Measurements from ENCODE around the gene CIROP.
A peak's percentile ranks its signal among the peaks of the same experiment; 100 is the strongest.

CIROP gene, protein sequence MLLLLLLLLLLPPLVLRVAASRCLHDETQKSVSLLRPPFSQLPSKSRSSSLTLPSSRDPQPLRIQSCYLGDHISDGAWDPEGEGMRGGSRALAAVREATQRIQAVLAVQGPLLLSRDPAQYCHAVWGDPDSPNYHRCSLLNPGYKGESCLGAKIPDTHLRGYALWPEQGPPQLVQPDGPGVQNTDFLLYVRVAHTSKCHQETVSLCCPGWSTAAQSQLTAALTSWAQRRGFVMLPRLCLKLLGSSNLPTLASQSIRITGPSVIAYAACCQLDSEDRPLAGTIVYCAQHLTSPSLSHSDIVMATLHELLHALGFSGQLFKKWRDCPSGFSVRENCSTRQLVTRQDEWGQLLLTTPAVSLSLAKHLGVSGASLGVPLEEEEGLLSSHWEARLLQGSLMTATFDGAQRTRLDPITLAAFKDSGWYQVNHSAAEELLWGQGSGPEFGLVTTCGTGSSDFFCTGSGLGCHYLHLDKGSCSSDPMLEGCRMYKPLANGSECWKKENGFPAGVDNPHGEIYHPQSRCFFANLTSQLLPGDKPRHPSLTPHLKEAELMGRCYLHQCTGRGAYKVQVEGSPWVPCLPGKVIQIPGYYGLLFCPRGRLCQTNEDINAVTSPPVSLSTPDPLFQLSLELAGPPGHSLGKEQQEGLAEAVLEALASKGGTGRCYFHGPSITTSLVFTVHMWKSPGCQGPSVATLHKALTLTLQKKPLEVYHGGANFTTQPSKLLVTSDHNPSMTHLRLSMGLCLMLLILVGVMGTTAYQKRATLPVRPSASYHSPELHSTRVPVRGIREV

DNA sequence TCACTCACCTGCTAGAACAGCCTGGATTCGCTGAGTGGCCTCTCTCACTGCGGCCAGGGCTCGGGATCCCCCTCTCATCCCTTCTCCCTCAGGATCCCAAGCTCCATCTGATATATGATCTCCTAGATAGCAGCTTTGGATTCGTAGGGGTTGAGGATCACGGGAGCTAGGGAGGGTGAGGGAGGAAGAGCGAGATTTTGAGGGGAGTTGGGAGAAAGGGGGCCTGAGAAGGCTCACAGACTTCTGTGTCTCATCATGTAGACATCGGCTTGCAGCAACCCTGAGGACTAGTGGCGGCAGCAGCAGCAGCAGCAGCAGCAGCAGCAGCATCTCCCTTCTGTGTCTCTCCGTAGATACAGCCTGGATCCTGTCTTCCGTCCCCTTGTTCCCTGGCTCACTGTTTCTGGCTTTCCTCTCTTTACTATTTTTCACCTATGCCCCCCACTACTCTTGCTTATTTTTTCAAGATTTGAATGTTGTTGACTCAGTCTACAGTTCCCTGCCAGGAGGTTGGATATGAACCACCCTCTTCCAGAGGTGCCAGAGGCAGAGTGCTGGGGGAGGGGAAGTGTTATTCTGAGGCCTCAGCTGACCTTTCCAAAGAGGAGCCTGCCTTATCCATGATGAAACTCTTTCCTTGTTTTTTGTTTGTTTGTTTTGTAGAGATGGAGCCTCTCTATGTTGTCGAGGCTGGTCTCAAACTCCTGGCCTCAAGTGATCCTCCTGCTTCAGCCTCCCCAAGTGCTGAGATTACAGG, at the start of gene CIROP:
TSS of gene CIROP (minus strand) at position 399 of the 757 bp plus-strand sequence. CDS start at position 330, 69 bp downstream.
- DNase-seq = no peak

DNA sequence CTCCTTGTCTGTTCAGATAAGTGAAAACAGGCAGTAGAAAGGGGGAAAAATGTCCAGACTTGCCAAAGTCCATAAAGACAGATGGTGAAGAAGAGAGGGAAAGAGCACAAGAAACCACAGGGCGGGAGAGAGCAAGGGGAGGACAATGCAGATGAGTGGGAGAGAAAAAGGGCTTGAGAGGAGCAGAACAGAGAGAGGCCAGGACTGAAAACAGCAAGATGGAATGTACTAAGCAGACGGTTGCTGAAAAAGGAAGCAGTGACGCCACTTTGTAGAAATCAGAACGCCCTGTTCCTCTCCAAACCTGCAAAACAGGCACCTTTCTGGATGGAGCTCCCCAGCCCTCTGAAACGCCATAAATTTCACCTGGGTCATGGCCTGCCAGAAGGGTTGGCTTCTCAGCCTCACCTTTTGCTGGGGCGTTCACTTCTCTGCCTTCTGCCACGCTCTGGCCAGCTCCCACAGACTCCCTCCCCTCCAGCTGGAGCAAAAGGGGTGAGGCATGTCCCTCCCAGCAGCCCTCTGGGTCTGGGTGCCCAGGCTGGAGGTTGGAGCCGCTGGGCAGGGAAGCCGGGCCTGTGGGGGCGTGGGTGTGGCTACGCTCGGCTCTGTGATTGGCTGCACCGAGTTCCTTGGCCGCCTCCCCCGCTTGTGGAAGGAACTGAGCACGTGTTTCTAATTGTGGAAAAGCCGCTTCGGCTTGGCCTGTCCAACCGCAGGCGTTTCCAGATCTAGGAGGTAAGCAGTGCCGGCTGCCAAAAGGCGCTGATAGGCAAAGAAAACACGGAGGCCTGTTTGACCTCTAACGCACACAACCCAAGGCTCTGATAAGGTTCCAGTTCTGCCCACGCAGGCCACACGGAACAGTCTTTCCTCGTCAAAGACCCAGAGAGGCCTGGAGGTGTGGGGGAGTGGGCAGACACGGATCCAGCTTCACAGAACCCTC, 49.3 kb upstream of the CIROP start:
- DNase-seq = peak; percentile 57 to 71 (median 59)

DNA sequence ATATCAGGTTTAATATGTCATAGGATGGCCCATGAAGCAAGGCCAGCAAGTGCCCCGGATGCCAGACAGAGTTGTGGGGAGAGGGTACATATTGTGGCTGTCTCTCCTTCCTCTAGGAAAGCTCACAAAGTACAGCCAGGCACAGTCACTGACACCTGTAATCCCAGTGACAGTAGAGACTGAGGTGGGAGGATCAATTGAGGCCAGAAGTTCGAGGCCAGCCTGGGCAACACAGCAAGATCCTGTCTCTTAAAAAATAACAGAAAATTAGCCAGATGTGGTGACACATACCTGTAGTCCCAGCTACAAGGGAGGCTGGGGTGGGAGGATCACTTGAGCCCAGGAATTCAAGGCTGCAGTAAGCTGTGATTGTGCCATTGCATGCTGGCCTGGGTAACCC, 46.6 kb upstream of the CIROP start:
- DNase-seq = no peak

DNA sequence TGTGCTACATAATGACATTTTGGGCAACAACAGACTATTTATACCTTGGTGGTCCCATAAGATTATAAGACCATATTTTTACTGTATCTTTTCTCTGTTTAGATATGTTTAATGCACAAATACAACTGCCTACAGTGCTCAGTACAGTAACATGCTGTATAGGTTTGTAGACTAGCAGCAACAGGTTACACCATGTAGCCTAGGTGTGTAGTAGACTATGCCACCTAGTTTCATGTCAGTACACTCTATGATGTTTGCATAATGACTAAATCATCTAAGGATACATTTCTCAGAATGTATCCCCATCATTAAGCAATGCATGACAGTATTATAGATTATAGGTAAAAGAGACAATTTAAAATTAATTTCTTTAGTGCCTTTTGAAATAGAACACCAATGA, 45.0 kb upstream of the CIROP start:
- no peak for DNase-seq

DNA sequence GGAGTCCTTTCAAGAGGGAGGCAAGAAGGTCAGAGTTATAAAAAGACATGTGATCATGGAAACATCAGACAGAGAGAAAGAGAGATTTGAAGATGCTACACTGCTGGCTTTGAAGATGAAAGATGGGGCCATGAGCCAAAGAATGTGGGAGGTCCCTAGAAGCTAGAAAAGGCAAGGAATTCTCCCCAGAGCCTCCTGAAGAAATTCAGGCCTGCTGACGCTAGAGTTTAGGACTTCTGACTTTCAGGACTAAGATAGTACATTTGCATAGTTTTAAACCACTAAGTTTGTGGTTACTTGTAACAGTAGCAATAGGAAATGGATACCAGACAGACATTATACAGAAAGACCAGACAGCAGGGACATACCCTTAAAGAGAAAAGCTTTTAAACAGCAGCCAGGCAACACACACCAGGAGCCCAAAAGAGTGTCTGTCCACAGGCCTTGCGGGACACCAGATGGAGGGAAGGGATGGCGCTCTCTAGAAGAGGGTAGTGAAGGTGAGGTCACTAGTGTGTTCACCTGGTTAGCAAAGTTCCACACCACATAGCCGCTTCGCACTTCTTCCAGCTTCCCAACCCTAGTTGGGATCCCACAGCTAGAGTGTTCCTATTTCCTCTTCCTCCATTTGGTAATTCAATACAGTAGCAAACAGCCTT, 43.9 kb upstream of the CIROP start:
- no peak for DNase-seq

DNA sequence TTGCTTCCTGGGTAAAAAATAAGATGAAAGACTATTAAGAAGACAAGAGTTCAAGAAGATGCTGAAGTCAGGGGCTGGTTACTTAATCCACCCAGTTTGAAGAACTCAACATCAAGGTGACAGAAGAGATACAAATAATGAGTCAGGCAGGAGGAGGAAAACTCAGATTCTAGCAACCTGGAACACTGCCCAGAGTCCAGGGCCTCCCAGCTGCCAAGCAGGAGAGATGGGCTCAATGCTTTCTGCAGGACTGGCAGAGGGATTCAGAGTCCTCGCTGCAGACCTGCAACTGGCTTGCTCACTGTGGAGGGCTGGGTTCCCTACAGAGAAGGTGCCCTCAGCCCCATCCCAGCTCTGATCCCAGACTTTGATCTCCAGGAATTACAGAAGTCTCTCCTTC, 42.9 kb upstream of the CIROP start:
- DNase-seq = no peak

DNA sequence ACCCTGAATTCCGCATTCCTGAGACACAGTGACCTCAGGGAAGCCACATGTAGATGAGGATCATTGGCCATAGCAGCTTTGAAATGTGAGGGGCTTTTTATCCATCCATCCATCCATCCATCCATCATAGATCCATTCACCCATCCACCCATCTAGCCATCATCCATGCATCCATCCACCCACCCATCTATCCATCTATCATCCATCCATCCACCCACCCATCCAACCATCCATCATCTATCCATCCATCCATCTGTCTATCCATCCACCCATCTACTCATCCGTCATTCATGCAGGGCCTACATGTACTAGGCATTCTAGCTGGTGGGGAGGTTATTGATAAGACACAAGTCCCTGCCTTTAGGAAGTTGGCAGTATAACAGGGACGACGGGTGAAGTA, 42.2 kb upstream of the CIROP start:
- no peak for DNase-seq

DNA sequence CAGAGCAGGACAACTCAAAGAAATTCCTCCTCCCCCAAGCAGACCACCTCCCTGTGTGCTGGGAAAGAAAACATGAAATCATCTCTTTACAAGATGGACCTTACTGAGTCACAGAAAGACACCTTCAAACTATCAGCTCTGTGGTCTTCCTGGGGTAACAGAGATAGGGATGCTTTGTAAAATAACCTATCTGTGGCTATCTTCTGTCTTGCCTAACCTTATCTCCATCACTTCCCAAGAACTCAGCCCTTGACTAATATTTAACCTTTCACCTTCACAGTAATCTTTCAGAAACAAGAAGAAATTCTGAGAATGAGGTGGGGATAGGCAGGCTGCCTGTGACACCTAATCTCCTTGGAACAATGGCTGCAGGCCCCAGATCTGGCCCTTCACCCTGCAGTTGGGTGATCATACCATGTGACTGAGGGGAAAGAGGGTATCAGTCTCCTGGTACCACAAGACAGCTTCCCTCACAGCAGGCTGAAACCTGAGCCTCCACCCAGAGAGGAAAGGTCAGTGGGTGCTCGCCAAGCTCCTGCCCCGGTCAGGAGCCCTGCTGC, 41.6 kb upstream of the CIROP start:
- no peak for DNase-seq

DNA sequence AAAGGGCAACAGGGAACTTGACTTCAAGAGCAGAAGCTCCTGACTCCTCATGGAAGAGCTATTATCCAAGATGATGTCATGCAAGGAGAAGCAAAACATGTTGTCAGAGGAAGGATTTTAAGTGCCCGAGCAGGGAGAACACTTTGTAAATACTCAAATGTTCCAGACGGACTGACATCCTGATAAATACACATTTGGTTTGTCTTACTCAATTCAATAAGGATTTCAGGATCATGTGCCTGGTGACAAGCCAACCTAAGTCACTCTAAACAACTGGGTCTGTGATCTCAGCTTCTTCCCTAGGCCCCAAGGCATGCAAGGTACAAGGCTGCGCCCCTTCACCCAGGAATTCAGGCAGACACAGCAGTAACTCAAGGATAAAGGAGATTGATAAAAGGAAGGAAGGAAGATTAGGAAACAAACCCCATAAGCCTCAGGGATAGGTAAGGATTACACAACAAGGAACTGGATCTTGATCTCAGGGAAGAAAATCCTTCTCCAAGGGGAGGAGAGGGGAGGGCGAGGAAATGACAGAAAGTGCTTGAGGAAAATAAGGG, 41.1 kb upstream of the CIROP start:
- DNase-seq = no peak

DNA sequence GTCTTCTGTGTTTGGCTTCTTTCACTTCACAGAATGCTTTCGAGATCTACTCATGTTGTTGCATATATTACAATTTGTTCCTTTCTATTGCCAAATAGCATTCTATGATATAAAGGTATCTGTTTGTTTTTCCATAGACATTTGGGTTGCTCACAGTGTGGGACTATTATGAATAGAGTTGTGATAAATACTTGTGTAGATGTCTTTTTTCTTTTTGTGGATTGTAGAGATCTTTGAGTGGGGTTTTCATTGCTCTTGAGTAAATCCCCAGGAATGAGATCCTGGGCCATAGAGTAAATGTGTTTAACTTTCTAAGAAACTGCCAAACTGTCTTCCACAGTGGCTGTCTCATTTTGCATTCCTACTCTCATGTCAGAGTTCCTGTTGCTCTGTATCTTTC, 39.1 kb upstream of the CIROP start:
- no peak for DNase-seq

DNA sequence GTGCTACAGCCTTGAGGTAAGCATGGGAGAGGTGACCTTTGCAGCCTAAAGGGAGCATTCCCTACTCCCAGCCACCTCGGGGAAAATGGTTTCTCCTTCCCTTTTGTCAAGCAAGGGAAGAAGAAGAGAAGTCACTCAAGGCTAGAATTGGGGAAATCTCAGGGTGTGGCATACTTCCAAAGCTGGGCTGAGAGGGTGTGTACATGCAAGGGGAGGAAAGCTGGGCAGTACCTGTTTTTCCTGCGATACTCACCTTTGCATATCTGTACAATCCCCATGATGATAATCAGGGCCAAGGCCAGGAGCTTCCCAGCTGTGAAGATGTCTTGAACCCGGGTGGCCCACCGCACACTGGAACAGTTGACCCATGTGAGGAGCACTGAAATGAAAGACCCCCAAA, 38.0 kb upstream of the CIROP start:
- DNase-seq = no peak

DNA sequence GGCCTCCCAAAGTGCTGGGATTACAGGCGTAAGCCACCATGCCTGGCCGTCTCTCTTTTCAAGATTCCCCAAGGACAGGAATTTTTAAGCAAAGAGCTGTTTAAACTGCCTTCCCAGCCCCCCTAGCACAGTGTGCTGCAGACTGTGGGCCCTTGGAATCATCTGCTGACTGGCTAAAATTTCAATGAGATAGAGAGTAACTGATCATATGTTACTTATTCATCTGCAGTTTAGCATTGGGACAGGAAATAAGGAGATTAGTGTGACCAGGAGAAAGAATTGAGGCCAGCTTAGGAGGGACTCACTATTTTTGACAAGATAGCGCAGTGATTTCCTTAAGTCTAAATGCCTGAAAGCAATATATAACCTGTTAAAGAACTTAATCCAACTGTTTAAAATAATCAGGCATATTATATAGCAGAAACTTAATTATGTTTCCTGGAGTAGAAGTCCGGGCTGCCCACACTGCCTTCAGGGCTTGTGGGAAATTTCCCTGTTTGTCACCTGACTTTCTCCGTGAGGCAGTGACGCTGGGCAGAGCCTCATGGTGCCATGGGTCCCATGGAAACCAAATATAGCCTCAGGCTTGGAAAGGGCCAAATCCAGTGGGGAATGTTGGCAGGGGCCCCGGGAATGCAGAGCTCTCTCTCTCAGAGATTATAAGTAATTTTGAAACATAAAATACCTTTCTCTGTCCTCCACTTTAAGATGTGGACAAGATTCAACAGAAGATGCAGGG, 37.1 kb upstream of the CIROP start:
- DNase-seq = no peak

DNA sequence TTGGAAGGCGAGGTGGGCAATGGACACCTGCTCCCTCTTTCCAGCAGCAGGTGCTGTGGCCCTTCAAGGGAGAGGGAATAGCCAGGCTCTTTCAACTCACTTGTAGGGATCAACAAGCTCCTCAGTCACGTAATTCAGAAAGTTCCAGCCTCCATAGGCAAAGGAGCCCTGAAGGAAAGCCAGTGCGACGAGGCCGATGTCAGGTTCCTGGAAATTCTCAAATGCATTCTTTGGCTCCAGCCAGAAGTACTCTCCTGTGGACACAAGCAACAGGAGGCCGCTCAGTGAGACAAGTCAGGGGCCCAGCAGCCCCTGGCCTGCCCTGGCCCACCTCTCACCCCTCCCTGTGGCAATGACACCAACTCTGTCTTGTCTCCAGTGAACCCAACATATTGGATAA, 35.6 kb upstream of the CIROP start:
- DNase-seq = no peak

DNA sequence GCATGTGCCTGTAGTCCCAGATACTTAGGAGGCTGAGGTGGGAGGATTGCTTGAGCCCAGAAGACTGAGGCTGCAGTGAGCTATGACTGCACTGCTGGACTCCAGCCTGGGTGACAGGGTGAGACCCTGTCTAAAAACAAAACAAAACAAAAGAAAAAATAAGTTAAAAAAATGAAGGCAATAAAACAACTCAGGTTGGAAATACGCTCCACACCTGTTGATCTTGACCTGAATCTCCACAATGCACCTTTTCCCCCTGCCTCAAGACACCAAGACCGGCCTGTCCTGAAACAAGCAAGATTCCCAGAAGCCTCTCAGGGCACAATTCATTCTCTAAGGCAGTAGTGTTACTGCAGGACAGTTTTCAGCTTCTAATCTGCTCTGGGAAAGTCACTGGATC, 35.1 kb upstream of the CIROP start:
- no peak for DNase-seq

DNA sequence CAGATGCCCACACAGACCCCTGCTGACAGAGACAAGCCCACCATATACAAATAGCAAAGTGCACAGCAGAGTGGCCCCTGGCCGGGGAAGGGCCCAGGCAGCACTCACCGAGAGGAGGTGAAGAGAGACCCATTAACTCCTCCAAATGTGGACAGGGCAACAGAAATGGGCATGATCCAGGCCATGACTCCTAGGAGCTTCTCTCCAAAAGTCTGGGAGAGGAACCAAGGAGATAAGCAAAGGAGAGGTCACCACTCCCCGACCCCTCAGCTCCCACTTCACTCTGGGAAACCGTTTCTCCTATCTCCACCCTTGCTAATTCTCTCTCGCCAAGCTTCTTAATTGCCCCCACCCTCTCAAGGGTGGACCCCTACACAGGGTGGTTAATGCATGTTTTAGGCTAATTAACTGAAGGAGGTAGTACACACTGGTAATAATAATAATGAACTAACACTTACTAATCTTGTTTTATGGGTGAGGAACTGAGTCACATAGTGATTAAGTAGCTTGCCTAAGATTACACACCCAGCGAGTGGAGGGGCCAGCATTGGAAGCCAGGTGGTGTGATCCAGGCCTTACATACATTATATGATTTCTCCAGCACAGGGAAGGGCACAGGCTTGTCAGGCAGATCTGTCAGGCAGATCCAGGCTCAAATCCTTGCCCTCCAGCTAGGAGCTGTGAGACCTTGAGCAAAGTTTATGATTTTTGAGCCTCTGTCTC, 33.2 kb upstream of the CIROP start:
- DNase-seq = no peak

DNA sequence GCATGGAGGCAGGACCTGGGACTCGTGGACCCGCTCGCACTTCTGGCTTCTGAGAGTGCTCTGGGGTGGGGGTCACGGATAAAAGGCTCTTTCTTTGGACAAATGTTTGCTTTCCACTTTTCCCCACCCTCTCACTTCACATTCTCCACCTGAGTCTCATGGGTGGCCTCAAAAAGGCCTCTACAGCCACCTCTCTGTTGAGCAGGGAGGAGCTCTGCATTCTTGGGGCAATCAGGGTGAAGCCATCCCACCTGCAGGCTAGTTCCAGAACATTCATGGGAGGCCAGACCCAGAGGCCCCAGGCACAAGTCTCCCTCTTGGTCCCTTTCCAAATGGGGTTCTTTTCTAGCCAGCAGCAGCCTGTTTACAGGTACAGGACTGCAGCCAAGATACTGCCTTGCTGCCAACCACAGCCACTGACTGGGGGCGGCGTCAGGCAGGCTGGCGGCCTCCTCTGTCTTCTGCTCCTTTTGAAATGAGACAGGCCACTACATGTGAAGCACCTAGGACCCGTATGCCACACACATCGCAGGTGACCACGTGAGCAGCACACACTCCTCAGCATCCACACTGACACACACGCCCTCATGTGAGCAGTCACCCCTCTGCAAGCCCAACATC, 32.5 kb upstream of the CIROP start:
- no peak for DNase-seq

DNA sequence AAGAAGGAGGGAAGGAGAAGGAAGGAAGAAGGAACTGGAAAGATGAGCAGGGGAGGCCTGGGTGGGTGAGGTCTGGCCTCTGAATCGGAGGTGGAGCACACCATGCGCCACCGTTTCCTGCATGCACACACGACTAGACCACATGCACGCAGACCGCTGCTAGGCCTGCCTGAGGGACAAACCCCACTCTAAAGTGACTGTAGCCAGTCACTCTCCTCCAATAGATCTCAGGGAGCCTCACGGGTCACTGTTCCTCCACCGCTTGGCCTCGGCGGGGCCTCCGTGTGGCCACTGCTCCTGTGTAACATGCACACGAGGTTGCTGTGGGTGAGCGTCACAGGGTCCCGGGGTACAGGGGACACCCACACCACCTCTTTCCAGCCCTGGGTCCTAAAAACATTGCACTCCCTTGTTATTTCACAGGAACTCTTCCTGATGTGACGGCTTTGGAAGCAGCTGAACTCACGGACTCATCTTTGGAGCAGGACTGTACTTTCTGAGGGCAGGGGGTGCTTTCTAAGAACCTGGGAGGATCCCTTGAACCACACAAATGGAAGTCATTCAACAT, 31.9 kb upstream of the CIROP start:
- DNase-seq = no peak

DNA sequence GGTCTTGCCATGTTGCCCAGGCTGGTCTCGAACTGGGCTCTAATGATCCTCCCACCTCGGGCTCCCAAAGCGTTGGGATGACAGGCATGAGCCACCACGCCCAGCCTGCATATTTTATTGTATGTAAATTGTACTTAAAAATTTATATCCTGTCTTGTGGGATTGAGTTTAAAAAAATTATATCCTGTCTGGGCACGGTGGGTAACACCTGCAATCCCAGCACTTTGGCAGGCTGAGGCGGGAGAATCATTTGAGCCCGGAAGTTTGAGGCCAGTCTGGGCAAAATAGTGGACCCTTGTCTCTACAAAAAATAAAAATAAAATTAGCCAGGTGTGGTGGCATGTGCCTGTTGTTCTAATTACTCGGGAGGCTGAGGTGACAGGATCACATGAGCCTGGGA, 28.2 kb upstream of the CIROP start:
- no peak for DNase-seq

DNA sequence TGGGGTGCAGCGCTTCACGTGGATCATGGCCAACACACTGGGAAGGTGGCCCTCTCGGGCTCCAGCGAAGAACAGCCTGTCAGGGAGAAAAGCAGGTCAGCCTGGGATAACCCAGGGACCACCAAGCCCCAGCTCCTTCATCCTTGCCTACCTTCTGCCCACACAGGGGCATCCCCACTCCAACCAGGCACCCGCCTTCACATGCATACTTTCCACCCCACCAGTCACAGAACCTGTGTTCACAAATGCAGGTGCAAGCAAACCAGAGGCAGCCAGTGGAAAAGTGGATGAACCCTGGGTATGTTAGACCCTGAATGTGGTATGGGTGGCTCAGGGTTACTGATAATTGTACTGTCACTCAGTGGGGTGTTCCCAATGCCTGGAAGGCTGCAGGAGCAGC, 26.7 kb upstream of the CIROP start:
- no peak for DNase-seq
